ENCODE measurements around the gene EIF1. TPM values are rescaled to one million over a fixed set of nuclear protein-coding genes. Genes with fewer than 3 reads are reported as not detected.

Gene EIF1
- total RNA-seq, 1 donor from 2014 or later, result 1,088 TPM

DNA sequence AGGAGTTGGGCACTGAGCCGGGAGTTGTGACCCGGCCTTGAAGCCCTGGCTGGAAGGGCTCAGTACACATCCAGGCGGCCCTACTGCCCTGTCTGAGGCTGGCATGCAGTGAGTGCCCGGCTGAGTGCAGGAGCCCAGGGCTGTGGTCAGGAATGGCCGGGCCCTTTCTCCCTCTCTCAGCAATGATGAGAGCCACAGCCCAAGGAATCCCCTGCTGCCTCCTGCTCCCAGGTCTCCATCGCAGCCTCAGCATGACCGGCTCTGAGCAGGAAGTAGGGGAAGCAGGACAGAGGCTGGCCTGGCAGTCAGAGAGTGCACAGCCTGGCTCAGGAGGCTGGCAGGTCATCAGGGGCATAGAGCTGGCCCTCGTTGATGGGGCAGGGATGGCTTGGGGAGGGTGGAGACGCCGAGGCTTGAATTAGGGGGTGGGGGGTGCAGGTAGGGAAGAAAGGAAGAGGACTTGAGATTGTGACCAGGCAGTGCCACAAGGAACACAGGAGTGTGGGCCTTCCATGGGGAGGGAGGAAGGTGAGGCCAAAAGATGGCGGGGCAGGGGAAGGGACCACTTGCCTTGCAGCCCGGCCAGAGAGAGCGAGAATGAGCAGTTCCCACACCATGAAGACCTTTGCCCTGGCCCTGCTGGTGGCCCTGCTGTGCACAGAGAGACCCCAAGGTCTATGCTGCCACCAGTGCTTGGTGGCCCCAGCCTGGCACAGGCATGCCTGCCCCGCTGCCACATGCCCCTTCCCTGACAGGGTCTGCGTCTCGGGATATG lies 32.2 kb upstream of the EIF1 start:
- Mint-ChIP-seq H3K27ac (ENCODE audit: unreplicated experiment) (no peak overlapping the region), H3K4me1 (ENCODE audit: low read depth, unreplicated experiment) (peaks cover 3% of the 10 kb centered on the region), H3K4me3 (ENCODE audit: unreplicated experiment) (no peak overlapping the region), H3K27me3 (ENCODE audit: unreplicated experiment) (peaks cover 6% of the 10 kb centered on the region), H3K9me3 (ENCODE audit: unreplicated experiment) (peaks cover 1% of the 10 kb centered on the region), H3K36me3 (ENCODE audit: unreplicated experiment) (no peaks in the 10 kb centered on the region)
- DNase-seq, result no peak
- TF ChIP-seq, protein P1, sequence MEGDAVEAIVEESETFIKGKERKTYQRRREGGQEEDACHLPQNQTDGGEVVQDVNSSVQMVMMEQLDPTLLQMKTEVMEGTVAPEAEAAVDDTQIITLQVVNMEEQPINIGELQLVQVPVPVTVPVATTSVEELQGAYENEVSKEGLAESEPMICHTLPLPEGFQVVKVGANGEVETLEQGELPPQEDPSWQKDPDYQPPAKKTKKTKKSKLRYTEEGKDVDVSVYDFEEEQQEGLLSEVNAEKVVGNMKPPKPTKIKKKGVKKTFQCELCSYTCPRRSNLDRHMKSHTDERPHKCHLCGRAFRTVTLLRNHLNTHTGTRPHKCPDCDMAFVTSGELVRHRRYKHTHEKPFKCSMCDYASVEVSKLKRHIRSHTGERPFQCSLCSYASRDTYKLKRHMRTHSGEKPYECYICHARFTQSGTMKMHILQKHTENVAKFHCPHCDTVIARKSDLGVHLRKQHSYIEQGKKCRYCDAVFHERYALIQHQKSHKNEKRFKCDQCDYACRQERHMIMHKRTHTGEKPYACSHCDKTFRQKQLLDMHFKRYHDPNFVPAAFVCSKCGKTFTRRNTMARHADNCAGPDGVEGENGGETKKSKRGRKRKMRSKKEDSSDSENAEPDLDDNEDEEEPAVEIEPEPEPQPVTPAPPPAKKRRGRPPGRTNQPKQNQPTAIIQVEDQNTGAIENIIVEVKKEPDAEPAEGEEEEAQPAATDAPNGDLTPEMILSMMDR (IDR thresholded peaks at IDR 0.05; ENCODE audit: partially characterized antibody, unreplicated experiment), result no peak

DNA sequence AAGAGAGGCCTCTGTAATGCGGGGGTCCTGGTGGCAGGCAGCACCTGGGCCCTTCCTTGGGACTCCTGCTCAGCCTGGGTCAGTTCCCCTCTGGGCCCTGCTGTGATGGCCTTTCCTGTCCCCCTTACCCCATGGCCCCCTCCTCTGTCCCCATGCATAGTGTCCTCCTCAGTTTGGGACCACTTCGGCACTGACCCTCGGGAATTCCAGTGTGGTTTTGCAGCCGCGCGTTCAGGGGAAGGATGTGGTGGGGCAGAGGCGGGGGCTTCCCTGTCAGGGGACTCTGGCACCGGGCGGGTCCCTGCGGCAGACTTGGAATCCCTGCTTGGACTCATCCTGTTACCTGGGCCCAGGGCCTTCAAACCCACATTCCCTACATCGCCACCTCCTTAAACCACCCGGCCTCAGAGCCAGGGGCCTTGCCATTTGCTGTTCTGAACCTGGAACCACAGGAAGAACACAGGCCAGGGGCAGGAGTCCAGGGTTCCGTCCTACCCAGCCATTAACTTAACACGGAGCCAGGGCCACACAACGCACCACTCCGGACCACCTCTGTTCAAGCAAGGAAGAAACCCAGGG lies 31.4 kb upstream of the EIF1 start:
- Mint-ChIP-seq H3K9me3 (ENCODE audit: unreplicated experiment) (peaks cover 1% of the 10 kb centered on the region), H3K36me3 (ENCODE audit: unreplicated experiment) (no peaks in the 10 kb centered on the region), H3K4me3 (ENCODE audit: unreplicated experiment) (no peak overlapping the region), H3K4me1 (ENCODE audit: low read depth, unreplicated experiment) (peaks cover 3% of the 10 kb centered on the region), H3K27me3 (ENCODE audit: unreplicated experiment) (peaks cover 2% of the 10 kb centered on the region), H3K27ac (ENCODE audit: unreplicated experiment) (no peak overlapping the region)
- TF ChIP-seq, protein P1 (IDR thresholded peaks at IDR 0.05; ENCODE audit: partially characterized antibody, unreplicated experiment), result no peak
- no peak for DNase-seq

DNA sequence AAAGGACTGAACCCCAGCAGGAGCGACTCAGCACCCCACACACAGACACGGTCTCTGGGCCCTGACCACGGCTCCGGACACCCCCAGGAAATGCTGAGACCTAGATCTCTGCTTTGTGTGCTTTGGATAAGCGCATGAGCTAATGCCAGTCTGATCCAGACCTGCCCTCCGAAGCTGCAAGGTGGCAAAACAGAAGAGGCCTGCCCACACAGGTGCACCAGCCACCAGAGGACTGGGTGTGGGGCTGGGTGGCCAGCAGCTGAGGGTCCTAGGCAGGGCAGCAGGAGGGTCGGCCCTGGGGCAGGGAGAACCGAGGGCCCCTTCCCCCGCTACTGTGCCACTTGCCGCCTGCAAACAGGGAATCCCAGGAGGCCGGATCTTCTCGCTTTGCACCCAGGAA lies 30.7 kb upstream of the EIF1 start:
- H3K4me1 Mint-ChIP-seq (ENCODE audit: low read depth, unreplicated experiment), result peaks cover 3% of the 10 kb centered on the region
- TF ChIP-seq, protein P1 (IDR thresholded peaks at IDR 0.05; ENCODE audit: partially characterized antibody, unreplicated experiment), result no peak
- no peak overlapping the region for H3K27ac Mint-ChIP-seq (ENCODE audit: unreplicated experiment)
- no peak overlapping the region for H3K4me3 Mint-ChIP-seq (ENCODE audit: unreplicated experiment)
- peaks cover 2% of the 10 kb centered on the region for H3K27me3 Mint-ChIP-seq (ENCODE audit: unreplicated experiment)
- H3K36me3 Mint-ChIP-seq (ENCODE audit: unreplicated experiment), result no peaks in the 10 kb centered on the region
- peaks cover 1% of the 10 kb centered on the region for H3K9me3 Mint-ChIP-seq (ENCODE audit: unreplicated experiment)
- no peak for DNase-seq

DNA sequence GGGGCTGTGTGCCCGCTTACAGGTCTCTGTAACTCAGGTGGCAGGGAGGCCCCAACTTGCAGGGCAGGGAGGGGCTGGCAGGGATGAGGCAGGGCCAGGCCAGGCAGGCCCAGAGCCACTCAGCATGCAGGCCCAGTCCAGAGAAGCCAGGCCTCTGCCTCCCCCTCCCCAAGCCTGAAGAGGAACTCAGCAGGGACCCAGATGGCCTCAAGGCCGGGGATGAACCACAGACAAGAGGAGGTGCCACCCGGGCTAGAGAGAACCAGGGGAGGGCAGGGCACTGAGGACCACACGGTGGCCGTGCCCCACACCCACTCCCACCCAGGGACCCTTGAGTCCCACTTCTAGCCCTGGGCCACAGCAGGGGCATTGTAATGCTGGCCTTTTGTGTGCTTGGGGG lies 29.8 kb upstream of the EIF1 start:
- Mint-ChIP-seq H3K27me3 (ENCODE audit: unreplicated experiment) (peaks cover 2% of the 10 kb centered on the region), H3K27ac (ENCODE audit: unreplicated experiment) (no peak overlapping the region), H3K4me3 (ENCODE audit: unreplicated experiment) (no peak overlapping the region), H3K36me3 (ENCODE audit: unreplicated experiment) (no peaks in the 10 kb centered on the region), H3K4me1 (ENCODE audit: low read depth, unreplicated experiment) (peaks cover 3% of the 10 kb centered on the region), H3K9me3 (ENCODE audit: unreplicated experiment) (peaks cover 5% of the 10 kb centered on the region)
- TF ChIP-seq, protein P1 (IDR thresholded peaks at IDR 0.05; ENCODE audit: partially characterized antibody, unreplicated experiment), result no peak
- DNase-seq, result no peak

Data from glutamatergic neuron (in vitro differentiated cells).